Ovary (tissue), 9 donors: ENCODE results near the gene PTER. TPM values are rescaled to one million over a fixed set of nuclear protein-coding genes. Genes with fewer than 3 reads are reported as not detected.

ENCODE experiments used
- DNase-seq, 5 donors: peaks; one replicate each; pipeline ENCODE4 v3.0.0-alpha.2; 2019 to 2020
- H3K27ac ChIP-seq, 2 donors: fragments of 200-600 bp; one replicate each; pipeline versions ENCODE4 v1.5.1 to v1.8.0; 2019 to 2022
- H3K27me3 ChIP-seq: fragments of 200-600 bp; one replicate; pipeline ENCODE4 v1.8.0; 2022
- H3K36me3 ChIP-seq: fragments of 200-600 bp; sonication (generic); one replicate; pipeline ENCODE4 v1.5.1; 2019
- H3K4me1 ChIP-seq: one replicate; pipeline ENCODE4 v1.8.1; 2013; ENCODE audit warnings: mild to moderate bottlenecking, moderate library complexity; ENCODE audit not compliant: insufficient read depth
- H3K4me3 ChIP-seq: fragments of 200-600 bp; sonication (generic); one replicate; pipeline ENCODE4 v1.5.1; 2017
- H3K9me3 ChIP-seq, 2 donors: fragments of 200-600 bp in 1 of 2; sonication (generic) in 1 of 2; one replicate each; pipeline versions ENCODE4 v1.5.1 to v1.8.1; 2013 to 2019; ENCODE audit warnings: mild to moderate bottlenecking in 1 of 2, moderate library complexity in 1 of 2
- EP300 ChIP-seq: sonication (generic); formaldehyde crosslinking; IDR thresholded peaks from one replicate; pipeline ENCODE4 v1.6.1; 2017; ENCODE audit warnings: antibody characterized with exemption
- POLR2A ChIP-seq: fragments of 450-650 bp; IDR thresholded peaks from one replicate; pipeline ENCODE4 v1.6.1; 2017; ENCODE audit warnings: antibody characterized with exemption, mild to moderate bottlenecking, moderate library complexity
- WGBS, 3 donors: extraction: QIAGEN DNeasy Blood & Tissue Kit in 1 of 3; methylation state at CpG; one replicate each; pipeline versions ENCODE4 v1.1.5 to v1.1.7; 2013 to 2017; 5-methylcytosine and 5-hydroxymethylcytosine counted together
- intact Hi-C, 4 donors: fragments of 100-400 bp; cut with DNase I; formaldehyde crosslinking; loops; one replicate each; pipeline versions ENCODE4 v1.11.0 to v1.15.1; 2022 to 2023
- polyA plus RNA-seq, 2 donors: library from polyadenylated mRNA; stranded (reverse); fragments of 200-250 nt in 1 of 2; fragments of 350-450 nt in 1 of 2; fragmentation: Illumina TruSeq in 1 of 2; extraction: RNeasy Lipid Tissue Mini Kit (QIAGEN cat#74804) in 1 of 2; gene quantifications; one replicate each; pipeline ENCODE4 v1.2.3, GENCODE V29; 2013 to 2014
- total RNA-seq, 7 donors: library from RNA; depleted of rRNA in 2 of 7; stranded (reverse); fragments of >200 nt in 2 of 7; fragmentation: NEBNext Ultra II Directional in 3 of 7; extraction: Animal tissue kit (Norgen Biotek cat#: 25700) in 3 of 7; gene quantifications; one replicate each; pipeline versions ENCODE4 v1.1.0 to v1.2.4, GENCODE V29; 2016 to 2023
- TF ChIP-seq, protein P1 (sequence below), 3 donors: fragments of 450-650 bp in 2 of 3; fragments of 200-600 bp in 1 of 3; IDR thresholded peaks; one replicate each; pipeline versions ENCODE4 v1.5.1 to v1.8.0; 2016 to 2022; ENCODE audit warnings: antibody characterized with exemption in 3 of 3, mild to moderate bottlenecking in 1 of 3
- donor health status: DM: no; HTN: no; CAD: no; lungs with moderate emphysema.
- donor health status: DM: no; HTN: no; CAD: no.
- donor health status: Bipolar disorder and iron deficiency.
- donor health status: DM: yes; HTN: yes; CAD: no.
- donor health status: DM: no; HTN: no; CAD: no.
- donor health status: DM: yes; HTN: yes; CAD: no.

The PTER gene
- total and polyA plus RNA-seq, 9 donors: 1.5 to 19.2 (median 4.2) TPM

DNA sequence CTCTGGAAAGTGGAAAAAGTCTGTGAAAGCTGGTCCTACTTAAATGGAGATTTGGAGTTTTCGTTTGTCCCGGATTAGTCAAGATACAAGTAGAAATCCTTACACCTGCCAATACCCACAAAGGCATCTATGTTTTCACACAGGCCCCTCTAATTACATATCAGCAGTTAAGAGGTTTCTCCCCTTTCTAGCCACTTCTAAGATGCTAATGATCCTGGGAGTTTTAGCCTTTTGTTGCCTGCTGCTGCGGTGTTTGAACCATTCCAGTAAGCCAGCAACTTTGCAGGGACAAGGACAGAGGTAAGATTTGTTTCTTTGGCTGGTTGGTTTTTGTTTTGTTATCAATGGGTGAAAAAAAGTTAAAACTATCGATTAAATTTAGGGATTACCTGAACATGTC lies 90.6 kb downstream of the PTER start:
- DNase-seq: no peak
- H3K9me3 ChIP-seq: no peaks in the 10 kb centered on the region
- H3K4me3 ChIP-seq: no peak overlapping the region
- WGBS, 3 donors: 43 to 61% (median 51%) methylated on average over 4 of the region's 4 CpGs
- no peaks in the 10 kb centered on the region for H3K27me3 ChIP-seq
- intact Hi-C loops: no loop called here
- no peaks in the 10 kb centered on the region for H3K4me1 ChIP-seq
- H3K36me3 ChIP-seq: no peaks in the 10 kb centered on the region
- H3K27ac ChIP-seq: no peak overlapping the region
- TF ChIP-seq EP300 (no peak), POLR2A (no peak)
- TF ChIP-seq, protein P1, sequence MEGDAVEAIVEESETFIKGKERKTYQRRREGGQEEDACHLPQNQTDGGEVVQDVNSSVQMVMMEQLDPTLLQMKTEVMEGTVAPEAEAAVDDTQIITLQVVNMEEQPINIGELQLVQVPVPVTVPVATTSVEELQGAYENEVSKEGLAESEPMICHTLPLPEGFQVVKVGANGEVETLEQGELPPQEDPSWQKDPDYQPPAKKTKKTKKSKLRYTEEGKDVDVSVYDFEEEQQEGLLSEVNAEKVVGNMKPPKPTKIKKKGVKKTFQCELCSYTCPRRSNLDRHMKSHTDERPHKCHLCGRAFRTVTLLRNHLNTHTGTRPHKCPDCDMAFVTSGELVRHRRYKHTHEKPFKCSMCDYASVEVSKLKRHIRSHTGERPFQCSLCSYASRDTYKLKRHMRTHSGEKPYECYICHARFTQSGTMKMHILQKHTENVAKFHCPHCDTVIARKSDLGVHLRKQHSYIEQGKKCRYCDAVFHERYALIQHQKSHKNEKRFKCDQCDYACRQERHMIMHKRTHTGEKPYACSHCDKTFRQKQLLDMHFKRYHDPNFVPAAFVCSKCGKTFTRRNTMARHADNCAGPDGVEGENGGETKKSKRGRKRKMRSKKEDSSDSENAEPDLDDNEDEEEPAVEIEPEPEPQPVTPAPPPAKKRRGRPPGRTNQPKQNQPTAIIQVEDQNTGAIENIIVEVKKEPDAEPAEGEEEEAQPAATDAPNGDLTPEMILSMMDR (IDR thresholded peaks at IDR 0.05): no peak

DNA sequence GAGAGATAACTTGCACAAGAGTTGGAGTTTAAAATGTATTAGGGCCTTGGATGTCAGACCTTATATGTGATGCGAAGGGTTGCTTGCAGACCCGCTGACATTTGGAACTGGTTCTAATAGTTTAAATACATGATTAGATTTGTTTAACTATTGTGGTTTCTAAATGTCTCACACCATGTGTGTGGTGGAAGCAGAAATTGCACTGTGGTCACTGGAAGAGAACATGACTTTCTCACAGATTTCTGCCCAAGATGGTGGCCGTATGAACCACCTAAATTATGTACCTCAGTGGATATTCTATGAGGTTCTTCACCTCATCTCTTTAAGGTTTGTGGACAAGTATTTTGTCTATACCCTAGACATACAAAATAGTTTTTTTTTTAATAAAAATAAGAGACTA lies 93.0 kb downstream of the PTER start:
- TF ChIP-seq EP300 (no peak), POLR2A (no peak)
- TF ChIP-seq, protein P1 (IDR thresholded peaks at IDR 0.05): no peak
- no peaks in the 10 kb centered on the region for H3K9me3 ChIP-seq
- DNase-seq: no peak
- no peaks in the 10 kb centered on the region for H3K27me3 ChIP-seq
- H3K36me3 ChIP-seq: no peaks in the 10 kb centered on the region
- whole genome bisulfite sequencing, 3 donors: 76 to 83% (median 82%) methylated on average over 3 of the region's 3 CpGs
- intact Hi-C loops: no loop called here
- H3K27ac ChIP-seq: no peak overlapping the region
- no peak overlapping the region for H3K4me3 ChIP-seq
- no peaks in the 10 kb centered on the region for H3K4me1 ChIP-seq

DNA sequence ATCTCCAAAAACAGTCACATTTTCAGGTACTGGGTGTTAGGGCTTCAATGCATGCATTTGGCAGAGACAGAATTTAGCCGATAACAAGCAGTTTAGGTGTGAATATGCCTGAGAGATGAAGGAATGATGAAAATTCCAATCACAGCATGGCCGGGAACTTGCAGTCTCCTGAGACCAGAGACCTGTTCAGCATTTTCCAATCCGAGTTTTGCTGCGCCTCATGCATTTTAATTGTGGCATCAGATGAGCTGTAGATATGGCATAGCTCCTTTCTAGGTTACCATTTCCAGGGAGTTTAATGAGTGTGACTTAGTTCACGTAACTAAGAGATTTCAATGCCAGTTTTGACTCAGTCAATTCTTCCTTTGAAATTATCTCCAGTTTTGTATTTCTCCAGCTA lies 99.3 kb downstream of the PTER start:
- no peak for DNase-seq
- Histone ChIP-seq H3K36me3 (no peaks in the 10 kb centered on the region), H3K4me3 (no peak overlapping the region), H3K9me3 (no peaks in the 10 kb centered on the region), H3K27ac (no peak overlapping the region), H3K27me3 (no peaks in the 10 kb centered on the region), H3K4me1 (no peaks in the 10 kb centered on the region)
- 87 to 91% (median 88%) methylated on average over 5 of the region's 5 CpGs for WGBS, 3 donors
- TF ChIP-seq, protein P1 (IDR thresholded peaks at IDR 0.05): no peak
- TF ChIP-seq EP300 (no peak), POLR2A (no peak)
- intact Hi-C loops: no loop called here

DNA sequence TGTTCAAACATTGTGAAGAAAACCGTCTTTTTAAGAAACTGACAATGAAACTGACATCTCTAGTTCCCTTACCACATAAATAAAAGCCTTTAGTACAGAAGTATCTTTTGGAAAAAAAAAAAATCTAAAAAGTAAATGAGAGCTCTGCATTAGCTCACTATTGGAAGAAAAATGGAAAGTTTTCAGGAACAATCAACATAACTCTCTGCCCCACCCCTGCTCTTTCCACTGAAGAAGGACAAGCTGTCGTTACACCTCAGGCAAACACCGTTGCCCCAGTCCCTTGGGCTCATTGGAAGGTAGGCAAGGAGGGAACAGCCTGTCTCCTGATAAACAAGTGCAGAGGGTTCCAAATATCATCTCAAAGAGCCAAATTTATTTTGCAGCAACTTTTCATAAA lies 107.3 kb downstream of the PTER start:
- H3K9me3 ChIP-seq: no peaks in the 10 kb centered on the region
- DNase-seq: no peak
- no peak overlapping the region for H3K4me3 ChIP-seq
- no peaks in the 10 kb centered on the region for H3K36me3 ChIP-seq
- TF ChIP-seq EP300 (no peak), POLR2A (no peak)
- TF ChIP-seq, protein P1 (IDR thresholded peaks at IDR 0.05): no peak
- intact Hi-C loops: no loop called here
- no peaks in the 10 kb centered on the region for H3K4me1 ChIP-seq
- 63 to 73% (median 66%) methylated on average over 3 of the region's 3 CpGs for WGBS, 3 donors
- no peaks in the 10 kb centered on the region for H3K27me3 ChIP-seq
- no peak overlapping the region for H3K27ac ChIP-seq

DNA sequence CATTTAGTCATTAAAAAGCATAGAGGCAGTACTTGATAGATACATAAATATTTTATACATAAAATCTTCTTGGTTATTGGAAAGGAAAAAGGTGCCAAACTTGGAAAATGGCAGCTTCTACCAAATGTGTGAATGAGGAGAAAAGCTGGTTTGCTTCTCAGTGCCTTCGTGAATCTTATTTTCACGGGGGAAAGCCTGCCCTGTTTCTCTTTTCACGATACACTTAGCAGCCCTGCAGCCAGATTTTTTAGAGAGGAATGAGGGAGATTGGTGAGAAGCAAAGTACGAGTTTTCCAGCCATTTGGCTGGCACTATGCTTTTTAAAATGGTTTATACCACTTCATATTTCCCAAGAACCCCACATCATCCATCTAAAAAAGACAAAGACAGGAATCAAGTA lies 107.8 kb downstream of the PTER start:
- intact Hi-C loops: no loop called here
- Histone ChIP-seq H3K27ac (no peak overlapping the region), H3K4me3 (no peak overlapping the region), H3K9me3 (no peaks in the 10 kb centered on the region), H3K36me3 (no peaks in the 10 kb centered on the region), H3K4me1 (no peaks in the 10 kb centered on the region), H3K27me3 (no peaks in the 10 kb centered on the region)
- TF ChIP-seq EP300 (no peak), POLR2A (no peak)
- TF ChIP-seq, protein P1 (IDR thresholded peaks at IDR 0.05): no peak
- WGBS, 3 donors: 75 to 82% (median 78%) methylated on average over 4 of the region's 4 CpGs
- DNase-seq: no peak
